Hepatocyte (in vitro differentiated cells): ENCODE results near the gene DOCK2.

Experiments used
- CTCF ChIP-seq: fragments of 200-600 bp; sonication (generic); IDR thresholded peaks from 2 replicates; pipeline ENCODE4 v1.5.1; 2016; ENCODE audit warnings: antibody characterized with exemption, mild to moderate bottlenecking; ENCODE audit not compliant: poor library complexity
- EZH2phosphoT487 ChIP-seq: fragments of 200-600 bp; sonication (generic); IDR thresholded peaks from one replicate; pipeline ENCODE4 v1.6.1; 2018; ENCODE audit warnings: antibody characterized with exemption, mild to moderate bottlenecking, low read depth, moderate library complexity; ENCODE audit not compliant: unreplicated experiment, severe bottlenecking

GRCh38 chr5:169870211-169870610, 233.1 kb downstream of the DOCK2 start:
- no peak for TF ChIP-seq CTCF
- no peak for TF ChIP-seq EZH2phosphoT487
